GM12891 (cell line): Measurements from ENCODE around the gene RASGEF1C.

Source experiments
- POLR2A ChIP-seq: IDR thresholded peaks from 2 replicates; pipeline ENCODE4 v1.6.1; 2011; ENCODE audit warnings: low read depth, low read length, control low read depth
- POLR2AphosphoS5 ChIP-seq: IDR thresholded peaks from 2 replicates; pipeline ENCODE4 v1.6.1; 2011; ENCODE audit warnings: low read depth, low read length, control low read depth
- TAF1 ChIP-seq: IDR thresholded peaks from 2 replicates; pipeline ENCODE4 v1.6.1; 2011; ENCODE audit warnings: low read depth, low read length, control low read depth

DNA sequence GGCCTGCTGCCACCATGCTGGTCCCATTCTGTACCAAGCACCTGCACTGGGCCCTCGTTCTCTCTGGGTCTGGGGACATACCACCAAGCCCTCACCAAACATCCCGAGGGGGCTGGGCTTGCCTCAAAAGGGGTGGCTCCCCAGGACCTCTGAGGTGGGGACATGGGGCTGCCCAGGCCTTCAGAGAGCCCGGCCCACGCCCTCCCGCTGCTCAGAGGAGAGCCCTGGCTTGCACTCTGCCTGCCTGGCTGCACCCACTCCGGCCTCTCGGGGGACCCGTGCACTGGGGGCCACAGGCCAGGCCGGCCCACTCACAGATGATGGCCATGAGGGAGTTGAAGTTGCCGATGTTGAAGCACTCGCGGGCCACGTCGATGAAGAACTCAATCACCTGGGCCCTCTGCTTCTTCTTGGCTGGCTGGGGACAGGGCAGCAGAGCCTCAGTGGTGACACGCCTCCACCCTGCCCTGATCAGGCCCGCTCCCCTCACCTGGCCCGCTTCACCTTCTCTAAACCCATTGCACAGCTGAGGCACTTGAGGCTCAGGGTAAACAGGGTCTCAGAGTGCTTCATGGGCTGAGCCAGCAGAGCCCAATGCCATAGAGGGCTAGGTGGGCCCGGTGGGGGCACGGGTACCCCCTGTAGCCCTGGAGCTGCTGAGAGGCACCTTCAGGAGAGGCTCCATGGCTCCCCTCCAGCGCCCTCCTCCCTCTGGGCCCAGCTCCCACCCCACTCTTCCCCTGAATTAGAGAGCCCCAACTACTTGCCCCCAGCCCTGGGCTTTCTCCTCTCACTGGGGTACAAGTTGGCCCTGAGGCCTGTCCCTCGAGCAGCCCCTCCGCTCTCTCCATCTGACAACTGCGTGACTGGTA, 89.7 kb downstream of the RASGEF1C start:
- TF ChIP-seq POLR2A, result no peak
- TF ChIP-seq POLR2AphosphoS5, result no peak
- TF ChIP-seq TAF1, result no peak
